ENCODE measurements around the gene RAB41. TPM values are rescaled to one million over a fixed set of nuclear protein-coding genes. Genes with fewer than 3 reads are reported as not detected.
"Not testable (repeated sequence)": the region's sequence is repeated elsewhere in the genome, so short reads cannot be mapped to it uniquely, and the experiment has no call there.

The RAB41 gene
- total RNA-seq, 3 donors from 2014 or later (not counting 1 experiment from before 2014, with no cell fraction given) = not detected

DNA sequence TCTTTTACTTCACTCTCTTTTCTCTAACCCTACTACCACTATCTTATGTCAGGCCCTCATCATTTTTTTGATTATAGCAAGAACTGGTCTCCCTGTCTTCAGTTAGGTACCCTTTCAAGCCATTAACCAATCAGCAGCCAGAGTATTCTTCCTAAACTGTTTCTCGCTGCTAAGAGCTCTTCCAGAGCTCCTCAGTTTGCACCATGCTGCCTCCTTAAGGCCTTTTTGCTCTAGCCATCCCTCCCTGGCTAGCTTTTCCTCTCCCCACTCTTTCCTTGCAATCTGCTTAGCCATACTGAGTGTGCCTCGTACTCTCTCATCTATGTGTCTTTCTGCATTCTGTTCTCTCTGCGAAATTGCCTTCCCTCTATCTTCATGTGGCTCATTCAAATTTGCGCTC lies 40.8 kb downstream of the RAB41 start:
- TF ChIP-seq, protein P1, sequence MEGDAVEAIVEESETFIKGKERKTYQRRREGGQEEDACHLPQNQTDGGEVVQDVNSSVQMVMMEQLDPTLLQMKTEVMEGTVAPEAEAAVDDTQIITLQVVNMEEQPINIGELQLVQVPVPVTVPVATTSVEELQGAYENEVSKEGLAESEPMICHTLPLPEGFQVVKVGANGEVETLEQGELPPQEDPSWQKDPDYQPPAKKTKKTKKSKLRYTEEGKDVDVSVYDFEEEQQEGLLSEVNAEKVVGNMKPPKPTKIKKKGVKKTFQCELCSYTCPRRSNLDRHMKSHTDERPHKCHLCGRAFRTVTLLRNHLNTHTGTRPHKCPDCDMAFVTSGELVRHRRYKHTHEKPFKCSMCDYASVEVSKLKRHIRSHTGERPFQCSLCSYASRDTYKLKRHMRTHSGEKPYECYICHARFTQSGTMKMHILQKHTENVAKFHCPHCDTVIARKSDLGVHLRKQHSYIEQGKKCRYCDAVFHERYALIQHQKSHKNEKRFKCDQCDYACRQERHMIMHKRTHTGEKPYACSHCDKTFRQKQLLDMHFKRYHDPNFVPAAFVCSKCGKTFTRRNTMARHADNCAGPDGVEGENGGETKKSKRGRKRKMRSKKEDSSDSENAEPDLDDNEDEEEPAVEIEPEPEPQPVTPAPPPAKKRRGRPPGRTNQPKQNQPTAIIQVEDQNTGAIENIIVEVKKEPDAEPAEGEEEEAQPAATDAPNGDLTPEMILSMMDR (IDR thresholded peaks at IDR 0.05) = no peak
- Mint-ChIP-seq H3K36me3 (no peaks in the 10 kb centered on the region), H3K4me3 (no peak overlapping the region), H3K4me1 (no peaks in the 10 kb centered on the region), H3K27ac (no peak overlapping the region), H3K27me3 (ENCODE audit: low read depth in 2 of 2) (peaks cover 0 to 13% of the 10 kb centered on the region in 2 donors), H3K9me3 (no peaks in the 10 kb centered on the region)
- H3K9me3 ChIP-seq (ENCODE audit: control insufficient read depth, insufficient read depth, low read length) = no peaks in the 10 kb centered on the region
- WGBS (ENCODE audit: insufficient coverage) = 100% methylated on average over 4 of the region's 4 CpGs
- H3K36me3 ChIP-seq (ENCODE audit: control insufficient read depth, insufficient read depth, low read length) = no peaks in the 10 kb centered on the region
- ATAC-seq (no peak), DNase-seq (no peak)
- intact Hi-C loops (cut with micrococcal nuclease) = no loop called here
- no peaks in the 10 kb centered on the region for H3K27me3 ChIP-seq (ENCODE audit: control insufficient read depth, insufficient read depth, low read length)
- no peak overlapping the region for H3K4me3 ChIP-seq (ENCODE audit: low read length)
- H3K27ac ChIP-seq (ENCODE audit: low read length) = no peak overlapping the region
- H3K4me1 ChIP-seq (ENCODE audit: control insufficient read depth, insufficient read depth, low read length) = no peaks in the 10 kb centered on the region

GRCh38 chrX:70323628-70324027 lies 41.7 kb downstream of the RAB41 start:
- H3K27me3 ChIP-seq (ENCODE audit: control insufficient read depth, insufficient read depth, low read length); H3K9me3 Mint-ChIP-seq; H3K27ac Mint-ChIP-seq; H3K27ac ChIP-seq (ENCODE audit: low read length); H3K4me1 Mint-ChIP-seq; H3K4me1 ChIP-seq (ENCODE audit: control insufficient read depth, insufficient read depth, low read length); H3K4me3 Mint-ChIP-seq; H3K4me3 ChIP-seq (ENCODE audit: low read length); H3K9me3 ChIP-seq (ENCODE audit: control insufficient read depth, insufficient read depth, low read length); H3K36me3 Mint-ChIP-seq; intact Hi-C loops (cut with micrococcal nuclease); ATAC-seq; H3K36me3 ChIP-seq (ENCODE audit: control insufficient read depth, insufficient read depth, low read length); DNase-seq: not testable (repeated sequence)
- WGBS (ENCODE audit: insufficient coverage) = 100% methylated on average over 5 of the region's 6 CpGs
- H3K27me3 Mint-ChIP-seq (ENCODE audit: low read depth in 2 of 2) = peaks cover 0 to 13% of the 10 kb centered on the region in 2 donors

GRCh38 chrX:70324326-70324725 lies 42.4 kb downstream of the RAB41 start:
- Mint-ChIP-seq H3K4me1 (no peaks in the 10 kb centered on the region), H3K36me3 (no peaks in the 10 kb centered on the region), H3K27ac (no peak overlapping the region), H3K27me3 (ENCODE audit: low read depth in 2 of 2) (peaks cover 0 to 13% of the 10 kb centered on the region in 2 donors), H3K9me3 (no peaks in the 10 kb centered on the region), H3K4me3 (no peak overlapping the region)
- no CpG with 5 or more reads among the region's 2 CpGs for WGBS (ENCODE audit: insufficient coverage)
- no peak overlapping the region for H3K27ac ChIP-seq (ENCODE audit: low read length)
- intact Hi-C loops (cut with micrococcal nuclease) = no loop called here
- no peaks in the 10 kb centered on the region for H3K4me1 ChIP-seq (ENCODE audit: control insufficient read depth, insufficient read depth, low read length)
- no peaks in the 10 kb centered on the region for H3K27me3 ChIP-seq (ENCODE audit: control insufficient read depth, insufficient read depth, low read length)
- H3K36me3 ChIP-seq (ENCODE audit: control insufficient read depth, insufficient read depth, low read length) = no peaks in the 10 kb centered on the region
- ATAC-seq (no peak), DNase-seq (no peak)
- TF ChIP-seq, protein P1 (IDR thresholded peaks at IDR 0.05) = no peak
- no peak overlapping the region for H3K4me3 ChIP-seq (ENCODE audit: low read length)
- no peaks in the 10 kb centered on the region for H3K9me3 ChIP-seq (ENCODE audit: control insufficient read depth, insufficient read depth, low read length)

- no CpG with 5 or more reads among the region's 1 CpG for WGBS (ENCODE audit: insufficient coverage)
- ATAC-seq = no peak
- Histone ChIP-seq H3K27me3 (ENCODE audit: control insufficient read depth, insufficient read depth, low read length) (no peaks in the 10 kb centered on the region), H3K9me3 (ENCODE audit: control insufficient read depth, insufficient read depth, low read length) (no peaks in the 10 kb centered on the region), H3K27ac (ENCODE audit: low read length) (no peak overlapping the region), H3K36me3 (ENCODE audit: control insufficient read depth, insufficient read depth, low read length) (no peaks in the 10 kb centered on the region), H3K4me1 (ENCODE audit: control insufficient read depth, insufficient read depth, low read length) (no peaks in the 10 kb centered on the region), H3K4me3 (ENCODE audit: low read length) (no peak overlapping the region)
- TF ChIP-seq, protein P1 (IDR thresholded peaks at IDR 0.05) = no peak
- H3K4me3 Mint-ChIP-seq = no peak overlapping the region
- DNase-seq = no peak
- peaks cover 0 to 10% of the 10 kb centered on the region in 2 donors for H3K27me3 Mint-ChIP-seq (ENCODE audit: low read depth in 2 of 2)
- H3K36me3 Mint-ChIP-seq = no peaks in the 10 kb centered on the region
- no peaks in the 10 kb centered on the region for H3K9me3 Mint-ChIP-seq
- intact Hi-C loops (cut with micrococcal nuclease) = no loop called here
- no peaks in the 10 kb centered on the region for H3K4me1 Mint-ChIP-seq
- H3K27ac Mint-ChIP-seq = no peak overlapping the region
Measured at GRCh38 chrX:70331161-70331560, 49.2 kb downstream of the RAB41 start.

Measured in natural killer cell (primary cell).